PFSK-1 (cell line): ENCODE measurements around the gene MAP6.

Experiments
- POLR2AphosphoS5 ChIP-seq: IDR thresholded peaks from 2 replicates; pipeline ENCODE4 v1.6.1; 2012; ENCODE audit warnings: low read depth, mild to moderate bottlenecking, control low read depth, low read length, moderate library complexity
- TAF1 ChIP-seq: IDR thresholded peaks from 2 replicates; pipeline ENCODE4 v1.6.1; 2012; ENCODE audit warnings: low read length, control low read depth, borderline replicate concordance; ENCODE audit not compliant: insufficient read depth

DNA sequence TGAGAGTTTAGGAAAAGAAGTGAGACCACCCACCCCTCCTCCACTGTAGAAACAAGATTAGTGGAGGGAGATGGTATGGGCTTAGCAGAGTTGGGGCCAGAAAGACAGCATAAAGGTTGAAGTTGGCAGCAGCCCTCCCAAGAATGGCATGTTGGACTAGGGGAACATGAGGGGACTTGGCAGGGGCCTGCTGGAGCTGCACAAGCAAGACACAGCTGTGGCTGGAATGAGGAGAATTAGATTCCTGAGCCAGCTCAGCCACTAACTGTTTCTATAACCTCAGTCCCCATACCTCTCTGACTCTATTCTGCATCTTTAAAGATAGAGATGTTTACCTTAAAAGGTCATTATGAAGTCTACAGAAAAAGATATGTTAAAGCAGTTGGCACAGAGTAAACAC, 13.2 kb downstream of the MAP6 start:
- TF ChIP-seq TAF1 (no peak), POLR2AphosphoS5 (no peak)
